ENCODE measurements around the gene NDEL1.

GRCh38 chr17:8439681-8440080 is 4.0 kb downstream of the NDEL1 start:
- TF ChIP-seq CTCF (IDR thresholded peaks at IDR 0.05) = no peak
- TF ChIP-seq POLR2A (IDR thresholded peaks at IDR 0.05) = no peak
